ENCODE data around the gene C18orf32.

DNA sequence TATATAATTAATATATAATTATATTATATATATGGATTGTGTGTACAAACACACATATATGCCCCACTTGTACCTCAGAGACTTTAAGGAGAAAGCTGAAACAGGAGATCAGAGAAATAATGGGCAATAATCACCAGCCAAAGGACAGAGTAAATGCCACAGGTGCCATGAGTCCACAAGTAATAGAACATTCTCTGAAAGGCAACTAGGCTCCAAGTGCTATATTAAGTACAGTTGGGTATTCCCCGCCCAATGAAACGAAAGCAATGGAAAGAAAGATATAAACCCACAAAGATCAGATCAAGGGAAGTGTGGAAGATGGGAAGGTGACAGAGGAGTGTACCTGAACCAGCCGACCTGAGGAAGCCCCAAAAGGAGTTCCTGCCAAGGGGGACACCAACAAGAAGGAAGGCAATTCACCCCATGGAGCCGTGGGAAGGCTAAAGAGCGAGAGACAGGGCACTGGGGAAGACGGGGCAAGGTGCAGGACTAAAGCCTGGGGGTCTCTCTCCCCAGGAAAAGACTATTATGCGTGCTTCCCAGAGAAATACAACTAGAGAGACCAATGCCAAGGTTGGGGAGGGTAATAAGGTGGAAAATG, 45.6 kb downstream of the C18orf32 start:
- TF ChIP-seq POLR2AphosphoS5 (IDR thresholded peaks at IDR 0.05; ENCODE audit: low read depth, low read length) (no peak), SPI1 (IDR thresholded peaks at IDR 0.05; ENCODE audit: low read depth, low read length) (no peak), POLR2A (IDR thresholded peaks at IDR 0.05; ENCODE audit: low read depth, low read length) (no peak), TAF1 (IDR thresholded peaks at IDR 0.05; ENCODE audit: low read depth, low read length) (no peak)
